Keratinocyte (primary cell): ENCODE measurements around the gene ALG11.

Experiments
- CTCF ChIP-seq, 3 experiments: IDR thresholded peaks in 1 of 3; conservative IDR thresholded peaks in 1 of 3; optimal IDR thresholded peaks in 1 of 3; 2 replicates in 2 of 3; 3 replicates in 1 of 3; pipeline versions ENCODE3 to v1.5.1; 2011; ENCODE audit warnings: low read length in 3 of 3, mild to moderate bottlenecking in 3 of 3, moderate library complexity in 2 of 3, control low read depth in 1 of 3, inconsistent platforms in 1 of 3; ENCODE audit not compliant: insufficient read depth in 2 of 3; ENCODE audit errors: extremely low read depth in 1 of 3
- EZH2 ChIP-seq: IDR thresholded peaks from one replicate; pipeline ENCODE4 v1.6.1; 2012; ENCODE audit warnings: inconsistent platforms, mild to moderate bottlenecking, low read length, moderate library complexity

GRCh38 chr13:52024481-52024880 lies 12.3 kb downstream of the ALG11 start, which contains the start of gene UTP14C:
- TF ChIP-seq CTCF (optimal IDR thresholded peaks at IDR 0.05 in 1 of 3, IDR thresholded peaks at IDR 0.05 in 1 of 3, conservative IDR thresholded peaks at IDR 0.05 in 1 of 3; ENCODE audit: extremely low read depth in 1 of 3, insufficient read depth in 2 of 3, low read length in 3 of 3) = no peak
- TF ChIP-seq EZH2 = no peak
